Suprapubic skin (tissue), 4 donors: Measurements from ENCODE around the gene MTERF2. TPM values are rescaled to one million over a fixed set of nuclear protein-coding genes. Genes with fewer than 3 reads are reported as not detected.

ENCODE experiments used
- DNase-seq, 2 donors: peaks; one replicate each; pipeline ENCODE4 v3.0.0-alpha.2; 2019; ENCODE audit warnings: low spot score in 2 of 2
- H3K27ac ChIP-seq: fragments of 200-600 bp; sonication (generic); one replicate; pipeline ENCODE4 v1.5.1; 2019
- H3K27me3 ChIP-seq: fragments of 200-600 bp; sonication (generic); one replicate; pipeline ENCODE4 v1.5.1; 2019
- H3K36me3 ChIP-seq: fragments of 200-600 bp; sonication (generic); one replicate; pipeline ENCODE4 v1.5.1; 2019
- H3K4me1 ChIP-seq: fragments of 200-600 bp; sonication (generic); one replicate; pipeline ENCODE4 v1.5.1; 2019
- H3K4me3 ChIP-seq: fragments of 200-600 bp; sonication (generic); one replicate; pipeline ENCODE4 v1.5.1; 2019; ENCODE audit warnings: mild to moderate bottlenecking
- H3K9me3 ChIP-seq: fragments of 200-600 bp; sonication (generic); one replicate; pipeline ENCODE4 v1.5.1; 2019
- CTCF ChIP-seq, 2 donors: fragments of 200-600 bp in 1 of 2; fragments of 450-650 bp in 1 of 2; sonication (generic) in 1 of 2; IDR thresholded peaks; one replicate each; pipeline ENCODE4 v1.5.1; 2016 to 2019; ENCODE audit warnings: antibody characterized with exemption in 2 of 2, mild to moderate bottlenecking in 1 of 2, moderate library complexity in 1 of 2
- EP300 ChIP-seq: sonication (generic); formaldehyde crosslinking; IDR thresholded peaks from one replicate; pipeline ENCODE4 v1.6.1; 2017; ENCODE audit warnings: antibody characterized with exemption
- POLR2A ChIP-seq, 2 donors: fragments of 450-650 bp; IDR thresholded peaks; one replicate each; pipeline ENCODE4 v1.6.1; 2017; ENCODE audit warnings: antibody characterized with exemption in 2 of 2, mild to moderate bottlenecking in 2 of 2, moderate library complexity in 2 of 2
- POLR2AphosphoS5 ChIP-seq, 3 donors: sonication (generic); formaldehyde crosslinking; IDR thresholded peaks; one replicate each; pipeline ENCODE4 v1.6.1; 2017; ENCODE audit warnings: antibody characterized with exemption in 3 of 3
- WGBS: methylation state at CpG from one replicate; pipeline ENCODE4 v1.1.5; 2018; 5-methylcytosine and 5-hydroxymethylcytosine counted together
- total RNA-seq, 4 donors: library from RNA; depleted of rRNA; stranded (reverse); fragments of >200 nt; gene quantifications; one replicate each; pipeline ENCODE4 v1.1.0, GENCODE V29; 2016

Gene MTERF2
- total RNA-seq, 4 donors from 2014 or later = 9.4 to 20.7 (median 16.3) TPM

- Histone ChIP-seq H3K36me3 (peaks cover 8% of the 10 kb centered on the region), H3K27me3 (no peaks in the 10 kb centered on the region), H3K9me3 (no peaks in the 10 kb centered on the region), H3K4me3 (no peak overlapping the region), H3K27ac (no peak overlapping the region), H3K4me1 (no peaks in the 10 kb centered on the region)
- DNase-seq = no peak
- TF ChIP-seq EP300 (no peak), CTCF (IDR thresholded peaks at IDR 0.05) (no peak), POLR2AphosphoS5 (IDR thresholded peaks at IDR 0.05) (no peak)
- WGBS = 40% methylated on average over 2 of the region's 2 CpGs
Measured at GRCh38 chr12:106994579-106995220, 7.8 kb upstream of the MTERF2 start.

GRCh38 chr12:106987846-106988245 is 900 bp upstream of the MTERF2 start:
- H3K36me3 ChIP-seq = peaks cover 7% of the 10 kb centered on the region
- 51% methylated on average over 6 of the region's 6 CpGs for WGBS
- no peaks in the 10 kb centered on the region for H3K27me3 ChIP-seq
- DNase-seq = no peak
- peaks cover 28% of the 10 kb centered on the region for H3K4me1 ChIP-seq
- H3K9me3 ChIP-seq = no peaks in the 10 kb centered on the region
- peak overlapping the region; percentile 92 for H3K27ac ChIP-seq
- peak overlapping the region; percentile 75 for H3K4me3 ChIP-seq
- no peak for TF ChIP-seq EP300

GRCh38 chr12:106986135-106986534 is 811 bp downstream of the MTERF2 start:
- Histone ChIP-seq H3K27me3 (no peaks in the 10 kb centered on the region), H3K4me1 (peaks cover 36% of the 10 kb centered on the region), H3K9me3 (no peaks in the 10 kb centered on the region), H3K4me3 (peak overlapping the region; percentile 75), H3K36me3 (peaks cover 7% of the 10 kb centered on the region), H3K27ac (peak overlapping the region; percentile 92)
- 18% methylated on average over 4 of the region's 4 CpGs for WGBS
- no peak for TF ChIP-seq EP300
- no peak for TF ChIP-seq POLR2A (IDR thresholded peaks at IDR 0.05)
- no peak for TF ChIP-seq CTCF (IDR thresholded peaks at IDR 0.05)
- no peak for TF ChIP-seq POLR2AphosphoS5 (IDR thresholded peaks at IDR 0.05)
- no peak for DNase-seq

GRCh38 chr12:106985479-106985878 is 1.5 kb downstream of the MTERF2 start:
- DNase-seq = no peak
- TF ChIP-seq EP300 (no peak), CTCF (IDR thresholded peaks at IDR 0.05) (no peak), POLR2A (IDR thresholded peaks at IDR 0.05) (no peak), POLR2AphosphoS5 (IDR thresholded peaks at IDR 0.05) (no peak)
- peak overlapping the region; percentile 75 for H3K4me3 ChIP-seq
- H3K27ac ChIP-seq = no peak overlapping the region
- H3K36me3 ChIP-seq = peaks cover 7% of the 10 kb centered on the region
- no peaks in the 10 kb centered on the region for H3K9me3 ChIP-seq
- WGBS = 86% methylated on average over 5 of the region's 5 CpGs
- H3K4me1 ChIP-seq = peaks cover 36% of the 10 kb centered on the region
- no peaks in the 10 kb centered on the region for H3K27me3 ChIP-seq

GRCh38 chr12:106984588-106985137 is 2.3 kb downstream of the MTERF2 start:
- Histone ChIP-seq H3K4me3 (no peak overlapping the region), H3K27me3 (no peaks in the 10 kb centered on the region), H3K9me3 (no peaks in the 10 kb centered on the region), H3K27ac (no peak overlapping the region), H3K36me3 (peaks cover 7% of the 10 kb centered on the region), H3K4me1 (peaks cover 36% of the 10 kb centered on the region)
- no peak for DNase-seq
- TF ChIP-seq POLR2AphosphoS5 (IDR thresholded peaks at IDR 0.05) (no peak), EP300 (no peak), POLR2A (IDR thresholded peaks at IDR 0.05) (no peak), CTCF (IDR thresholded peaks at IDR 0.05) (no peak)
- 94% methylated on average over 6 of the region's 6 CpGs for WGBS
